Fibroblast of villous mesenchyme (primary cell): ENCODE data around the gene KRTAP1-5. TPM values are rescaled to one million over a fixed set of nuclear protein-coding genes. Genes with fewer than 3 reads are reported as not detected.

ENCODE experiments used
- DNase-seq: peaks from one replicate; pipeline ENCODE4 v3.0.0-alpha.2; 2010; ENCODE audit warnings: low read depth
- H3K4me3 ChIP-seq: 2 replicates; pipeline ENCODE4 v1.5.1; 2011; ENCODE audit warnings: low read depth, mild to moderate bottlenecking, low read length
- CTCF ChIP-seq: IDR thresholded peaks from 2 replicates; pipeline ENCODE4 v1.5.1; 2012; ENCODE audit warnings: low read depth, mild to moderate bottlenecking, low read length; ENCODE audit not compliant: insufficient read depth
- total RNA-seq: library from RNA; depleted of rRNA; stranded (reverse); fragments of >200 nt; gene quantifications from 2 replicates; pipeline ENCODE4 v1.2.3, GENCODE V29; 2012

The KRTAP1-5 gene
- total RNA-seq, 1 donor: 16.4 TPM

GRCh38 chr17:41019415-41019814 is 7.6 kb downstream of the KRTAP1-5 start:
- no peak overlapping the region for H3K4me3 ChIP-seq
- no peak for DNase-seq
- TF ChIP-seq CTCF: no peak

GRCh38 chr17:41018541-41018940 is 8.5 kb downstream of the KRTAP1-5 start:
- no peak overlapping the region for H3K4me3 ChIP-seq
- no peak for TF ChIP-seq CTCF
- DNase-seq: no peak

GRCh38 chr17:41016578-41017215 is 10.3 kb downstream of the KRTAP1-5 start:
- no peak for DNase-seq
- H3K4me3 ChIP-seq: no peak overlapping the region
- no peak for TF ChIP-seq CTCF

- DNase-seq: no peak
- no peak for TF ChIP-seq CTCF
Measured at GRCh38 chr17:41015454-41015853, 11.6 kb downstream of the KRTAP1-5 start.

GRCh38 chr17:41013606-41014005 is 13.4 kb downstream of the KRTAP1-5 start:
- peak; percentile 42 for DNase-seq
- no peak for TF ChIP-seq CTCF
- no peak overlapping the region for H3K4me3 ChIP-seq

More at GRCh38 chr17:41015454-41015853, 11.6 kb downstream of the KRTAP1-5 start:
- no peak overlapping the region for H3K4me3 ChIP-seq

GRCh38 chr17:41013181-41013580 is 13.8 kb downstream of the KRTAP1-5 start:
- H3K4me3 ChIP-seq: no peak overlapping the region
- DNase-seq: peak; percentile 75
- TF ChIP-seq CTCF: no peak
